GM18505 (cell line): ENCODE measurements around the gene DCLK1.

ENCODE experiments used
- ATAC-seq: cut with Tn5 transposase; IDR thresholded peaks from one replicate; pipeline ENCODE4 v1.9.1; 2021; ENCODE audit not compliant: unreplicated experiment
- POLR2A ChIP-seq: IDR thresholded peaks from 4 replicates; pipeline ENCODE4 v1.6.1; 2011; ENCODE audit warnings: borderline replicate concordance; ENCODE audit not compliant: insufficient read depth, insufficient read length; ENCODE audit errors: extremely low read depth

Gene DCLK1

DNA sequence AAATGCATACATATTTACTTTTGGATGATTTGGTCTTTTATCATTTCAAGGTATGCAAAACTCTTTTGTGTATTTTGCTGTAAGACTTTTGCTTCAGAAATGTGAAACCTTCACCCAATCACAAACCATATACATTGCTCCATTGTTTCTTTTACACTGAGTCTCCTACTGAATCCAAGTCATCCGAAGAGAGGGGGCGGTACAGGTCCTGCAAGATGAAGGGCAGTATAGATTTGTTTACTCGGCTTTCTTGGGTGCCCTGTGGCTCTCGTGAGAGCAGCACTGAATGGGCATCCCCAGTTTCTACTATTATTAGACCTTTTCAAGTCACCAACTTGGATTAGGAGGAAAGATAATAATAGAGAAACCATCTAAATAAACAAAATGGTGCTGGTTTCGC lies 280.6 kb downstream of the DCLK1 start:
- no peak for TF ChIP-seq POLR2A
- no peak for ATAC-seq

DNA sequence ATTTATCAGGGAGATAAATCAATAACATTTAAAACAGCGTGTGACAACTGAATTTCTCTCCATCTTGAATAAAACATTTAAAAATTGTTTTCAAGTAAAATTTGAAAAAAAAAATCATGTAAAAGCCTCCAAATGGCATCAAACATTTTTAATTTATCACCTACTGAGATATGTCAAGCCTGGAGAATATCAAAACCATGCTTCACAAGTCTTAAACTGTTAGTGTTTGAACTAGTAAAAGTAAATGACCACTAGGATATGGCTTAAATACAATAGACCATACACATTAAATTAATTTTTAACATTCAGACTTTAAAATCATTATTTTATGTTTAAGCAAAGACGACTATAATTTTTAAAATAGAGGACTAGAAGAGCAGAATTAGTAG lies 281.9 kb downstream of the DCLK1 start:
- ATAC-seq, result no peak
- no peak for TF ChIP-seq POLR2A

DNA sequence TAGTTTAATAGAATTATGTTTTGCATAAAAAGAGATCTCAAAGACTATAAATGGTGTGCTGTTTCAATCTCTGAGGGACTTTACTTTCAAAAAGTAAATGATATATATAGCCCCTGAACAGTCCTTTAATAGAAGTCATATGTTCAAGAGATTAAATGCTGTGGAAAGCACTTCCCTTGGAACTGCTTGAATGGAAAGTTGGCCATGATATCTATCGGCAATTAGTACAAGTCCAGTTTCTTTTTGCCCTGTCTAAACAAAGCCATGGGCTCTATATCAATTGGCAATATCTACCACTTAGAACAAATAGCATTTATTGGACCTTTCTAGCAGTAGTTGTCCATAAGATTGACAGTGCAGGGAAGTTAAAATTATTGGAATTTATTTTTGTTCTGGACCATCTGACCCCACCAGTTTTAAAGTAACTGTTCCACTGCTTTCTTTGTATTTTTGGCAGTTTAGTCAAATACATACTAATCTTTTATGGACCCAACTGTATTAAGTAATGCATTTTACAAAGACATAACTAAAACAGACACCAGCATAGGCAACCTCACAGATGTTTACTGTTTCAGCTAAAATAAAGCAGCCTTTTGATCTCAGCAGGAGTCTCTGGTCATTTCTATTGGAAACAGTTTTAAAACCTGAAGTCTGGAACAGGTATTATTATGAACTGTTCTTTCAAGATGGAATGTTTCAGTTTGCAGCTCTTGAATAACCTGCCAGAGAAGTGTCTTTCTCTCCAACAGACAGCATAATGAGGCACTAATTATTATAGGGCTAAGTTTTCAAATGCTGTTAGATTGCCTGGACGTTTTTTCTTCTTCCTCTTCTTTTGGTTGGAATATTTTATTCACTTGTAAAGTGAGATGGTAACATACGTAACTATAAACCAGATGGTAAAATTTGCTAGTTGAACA lies 282.6 kb downstream of the DCLK1 start:
- TF ChIP-seq POLR2A, result no peak
- no peak for ATAC-seq

DNA sequence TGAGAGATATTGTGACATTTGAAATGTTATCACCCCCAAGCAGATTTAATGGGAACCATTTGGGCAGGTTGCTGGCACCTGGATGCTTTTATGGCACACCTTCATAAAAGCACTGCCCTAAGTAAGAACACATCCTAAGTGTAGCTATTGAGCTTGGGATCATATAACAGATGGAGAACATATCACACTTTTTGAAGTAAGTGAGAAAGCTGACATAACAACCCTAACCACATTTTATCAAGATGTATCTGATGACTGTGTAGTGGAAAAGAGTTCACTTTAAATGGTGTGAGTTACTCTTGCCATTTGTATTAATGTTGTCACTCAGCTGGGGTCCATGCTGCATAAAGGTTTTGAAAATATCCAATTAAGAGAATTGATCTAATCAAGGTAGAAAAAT lies 287.9 kb downstream of the DCLK1 start:
- no peak for TF ChIP-seq POLR2A
- ATAC-seq, result no peak

DNA sequence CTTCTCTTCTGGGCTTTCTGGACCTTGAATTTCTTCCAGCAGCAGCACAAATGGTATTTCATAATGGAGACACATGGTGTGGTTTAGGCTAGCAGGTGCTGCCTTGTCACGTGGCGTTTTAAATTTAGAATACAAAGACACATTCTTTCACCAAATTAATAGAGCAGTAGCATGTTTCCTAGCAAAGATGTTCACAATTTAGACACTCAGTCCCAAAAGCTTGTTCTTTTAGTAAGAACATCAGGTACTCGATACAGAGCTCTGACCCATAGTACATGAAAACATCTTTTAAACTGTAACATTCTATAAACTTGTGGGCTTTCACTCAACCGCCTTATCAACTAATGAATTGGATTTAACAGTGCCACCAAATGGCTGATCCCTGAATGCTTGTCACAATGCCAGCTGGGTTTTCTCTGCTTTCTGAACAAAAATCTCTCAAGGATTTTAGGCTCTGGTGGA lies 290.1 kb downstream of the DCLK1 start:
- no peak for ATAC-seq
- TF ChIP-seq POLR2A, result no peak

DNA sequence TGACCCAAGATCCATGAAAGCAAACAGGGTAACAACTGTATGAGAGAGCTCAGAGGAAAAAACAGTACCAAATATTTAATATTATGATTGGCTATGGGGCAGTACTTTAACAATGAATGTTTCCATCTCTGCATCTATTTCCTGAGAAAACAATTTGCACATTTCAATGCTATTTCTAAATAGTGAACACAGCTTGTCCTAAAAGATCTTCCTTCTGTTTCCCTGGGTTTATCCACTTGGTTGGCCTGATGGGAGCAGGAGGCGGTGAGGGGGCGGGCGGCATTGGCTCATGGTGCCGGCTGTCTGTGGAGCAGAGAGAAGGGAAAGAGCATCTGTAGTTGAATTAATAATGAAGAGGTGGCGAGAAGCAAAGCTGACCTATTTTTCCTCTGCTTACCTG lies 291.4 kb downstream of the DCLK1 start:
- no peak for TF ChIP-seq POLR2A
- no peak for ATAC-seq

DNA sequence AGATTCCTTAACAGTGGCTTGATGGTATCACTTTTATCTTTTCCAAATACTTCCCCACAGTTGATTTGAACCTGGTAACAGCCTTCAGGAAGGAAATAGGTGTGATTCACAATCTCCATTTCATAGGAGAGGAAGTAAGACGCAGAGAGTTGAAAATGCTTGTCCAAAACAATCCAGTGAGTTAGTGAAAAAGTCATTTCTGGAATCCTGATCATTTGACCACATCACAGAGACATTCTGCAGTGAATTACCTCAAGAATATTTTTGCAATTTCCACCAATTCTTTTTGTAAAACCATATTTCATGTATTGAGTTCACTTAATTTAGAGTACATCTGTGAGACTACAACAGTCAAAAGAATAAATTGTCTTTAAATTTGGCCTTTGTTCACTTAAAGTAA lies 292.8 kb downstream of the DCLK1 start:
- TF ChIP-seq POLR2A, result no peak
- ATAC-seq, result no peak

DNA sequence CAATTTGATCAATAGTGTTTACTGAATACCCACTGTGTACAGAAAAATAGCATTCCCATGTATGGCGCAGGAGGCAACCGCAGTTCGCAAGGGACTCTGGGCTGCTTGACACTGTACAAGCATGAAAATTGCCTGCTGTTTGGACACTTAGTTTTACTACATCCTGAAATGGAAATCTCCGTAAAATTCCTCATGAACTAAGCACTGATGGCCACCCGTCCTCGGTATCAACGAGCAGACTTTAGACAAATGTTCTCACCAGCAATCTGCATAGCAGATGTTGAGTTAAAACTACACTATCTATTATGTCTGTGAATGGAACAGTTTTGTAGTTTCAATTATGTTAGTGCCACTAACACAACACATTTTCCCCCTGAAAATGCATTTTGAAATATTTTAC lies 294.7 kb downstream of the DCLK1 start:
- ATAC-seq, result no peak
- no peak for TF ChIP-seq POLR2A

DNA sequence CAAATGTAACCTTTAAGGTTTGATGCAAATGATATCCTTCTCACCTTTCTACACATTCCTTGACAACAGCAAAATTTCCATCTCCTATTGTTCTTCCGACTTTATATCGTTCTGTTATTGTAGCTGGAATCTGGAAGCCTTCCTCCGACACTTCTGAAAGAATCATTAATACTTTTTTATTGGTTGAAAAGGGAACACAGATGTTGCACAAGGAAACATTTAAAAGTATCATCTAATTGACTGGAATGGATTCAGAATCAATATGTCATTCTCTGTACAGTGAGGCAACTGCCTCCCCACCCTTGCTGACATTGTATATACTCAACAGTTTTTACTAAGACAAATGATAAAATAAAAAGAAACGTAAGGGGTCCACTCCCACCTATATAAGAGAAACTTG lies 295.2 kb downstream of the DCLK1 start:
- ATAC-seq, result no peak

DNA sequence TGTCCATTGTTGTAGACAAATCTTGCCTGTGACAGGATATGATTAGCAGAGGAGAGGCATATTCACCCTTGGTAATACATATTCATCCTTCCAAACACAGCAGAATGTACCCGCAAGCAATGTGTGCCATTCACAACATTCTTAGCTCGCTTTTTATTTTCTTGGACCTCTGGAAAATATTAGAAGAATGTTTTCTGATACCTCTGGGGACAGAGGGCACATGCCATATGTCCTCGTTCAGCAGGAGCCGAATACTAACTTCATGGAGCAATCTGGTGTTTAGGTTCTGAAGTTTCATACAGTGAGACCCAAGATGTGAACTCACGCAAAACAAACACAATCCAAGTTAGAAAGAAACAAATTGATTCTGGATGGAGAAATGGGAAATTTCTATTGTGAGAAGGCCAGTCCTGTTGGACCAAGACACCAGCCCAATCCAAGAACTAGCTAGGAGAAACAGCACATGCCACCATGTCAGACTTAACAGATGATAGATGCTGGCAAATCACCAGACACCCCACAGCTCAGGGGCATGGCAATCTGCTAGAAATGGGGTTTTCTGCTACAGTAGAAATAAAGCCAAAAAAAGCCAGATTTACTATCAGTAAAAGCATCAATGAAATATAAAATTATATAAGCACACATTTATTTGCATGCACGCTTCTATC lies 297.4 kb downstream of the DCLK1 start:
- no peak for ATAC-seq
- TF ChIP-seq POLR2A, result no peak

More for the DNA sequence above, 295.2 kb downstream of the DCLK1 start:
- no peak for TF ChIP-seq POLR2A

DNA sequence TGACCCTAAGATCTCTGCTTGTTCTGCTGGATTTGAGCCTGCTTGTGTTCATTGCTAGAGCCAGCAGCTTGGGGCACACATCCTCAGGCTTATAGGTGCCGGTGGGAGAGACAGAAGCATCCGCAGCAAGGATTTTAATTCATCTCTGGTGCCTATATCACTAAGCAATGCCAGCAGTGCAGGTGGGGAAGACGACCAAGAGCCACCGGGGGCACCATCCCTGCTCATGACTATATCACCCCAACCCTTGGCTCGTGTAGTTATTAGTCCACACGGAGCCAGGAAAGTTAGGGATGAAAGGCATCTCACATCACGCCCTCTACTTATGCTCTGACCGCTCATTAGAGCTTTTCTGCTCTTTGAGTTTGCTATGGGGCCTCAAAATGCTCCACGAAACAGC lies 298.2 kb downstream of the DCLK1 start:
- no peak for TF ChIP-seq POLR2A
- no peak for ATAC-seq

DNA sequence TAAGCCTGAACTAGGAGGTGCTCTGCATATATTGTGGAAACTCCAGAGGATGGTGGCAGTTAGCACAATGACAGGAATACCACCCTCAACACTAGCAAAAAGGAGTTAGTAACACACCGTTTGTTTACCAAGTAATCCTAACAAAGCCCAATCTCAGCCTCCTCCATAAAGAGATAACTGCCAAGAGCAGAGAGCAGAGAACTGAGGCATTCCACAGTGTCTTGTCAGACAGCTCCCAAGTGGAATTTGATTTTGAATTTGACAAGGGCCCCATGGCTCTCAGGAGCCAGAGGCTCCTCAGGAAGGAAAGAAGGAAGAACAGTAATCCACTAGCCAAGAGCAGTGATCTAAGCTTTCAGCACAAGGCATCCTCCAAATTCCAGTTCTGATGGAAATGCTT lies 298.6 kb downstream of the DCLK1 start:
- no peak for TF ChIP-seq POLR2A
- no peak for ATAC-seq

DNA sequence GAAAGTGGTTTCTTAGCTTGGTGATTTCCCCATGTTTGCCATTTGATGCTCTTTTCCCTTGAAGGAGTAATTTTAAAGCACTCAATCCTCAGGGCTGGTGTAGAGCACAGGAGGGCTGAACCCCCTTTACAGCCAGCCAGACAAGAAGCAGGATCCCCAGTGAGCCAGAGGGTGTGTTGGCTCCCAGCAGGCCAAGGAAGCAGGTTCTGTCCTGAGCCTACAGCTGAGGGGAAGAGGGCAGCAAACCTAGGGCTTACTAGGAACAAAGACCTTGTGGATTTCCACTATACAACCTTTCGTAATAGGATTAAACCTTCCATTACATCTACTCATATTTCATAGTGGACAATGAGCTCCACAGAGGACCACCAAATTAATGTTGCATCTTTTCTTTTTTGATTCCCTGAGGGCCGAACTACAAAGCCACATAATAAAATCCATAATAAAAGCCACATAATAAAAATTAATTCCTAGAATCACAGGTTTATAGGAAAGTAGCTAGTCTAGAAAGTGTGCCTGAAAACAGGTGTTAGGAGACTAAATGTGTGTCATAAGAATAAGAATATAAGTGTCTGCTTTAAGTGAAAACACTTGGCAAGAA lies 300.2 kb downstream of the DCLK1 start:
- no peak for TF ChIP-seq POLR2A
- no peak for ATAC-seq
